Dermis blood vessel endothelial cell (primary cell): ENCODE results near the gene MYADM. TPM values are rescaled to one million over a fixed set of nuclear protein-coding genes. Genes with fewer than 3 reads are reported as not detected.
A peak's percentile ranks its signal among the peaks of the same experiment; 100 is the strongest.

ENCODE experiments used
- DNase-seq: peaks from one replicate; pipeline ENCODE4 v3.0.0; 2010
- total RNA-seq: library from RNA; depleted of rRNA; stranded (reverse); fragments of >200 nt; gene quantifications from 2 replicates; pipeline ENCODE4 v1.2.3, GENCODE V29; 2014

Gene MYADM
- total RNA-seq, 1 donor from 2014 or later: 7.7 TPM

- no peak for DNase-seq
Measured at GRCh38 chr19:53885036-53885435, 17.4 kb downstream of the MYADM start.

DNA sequence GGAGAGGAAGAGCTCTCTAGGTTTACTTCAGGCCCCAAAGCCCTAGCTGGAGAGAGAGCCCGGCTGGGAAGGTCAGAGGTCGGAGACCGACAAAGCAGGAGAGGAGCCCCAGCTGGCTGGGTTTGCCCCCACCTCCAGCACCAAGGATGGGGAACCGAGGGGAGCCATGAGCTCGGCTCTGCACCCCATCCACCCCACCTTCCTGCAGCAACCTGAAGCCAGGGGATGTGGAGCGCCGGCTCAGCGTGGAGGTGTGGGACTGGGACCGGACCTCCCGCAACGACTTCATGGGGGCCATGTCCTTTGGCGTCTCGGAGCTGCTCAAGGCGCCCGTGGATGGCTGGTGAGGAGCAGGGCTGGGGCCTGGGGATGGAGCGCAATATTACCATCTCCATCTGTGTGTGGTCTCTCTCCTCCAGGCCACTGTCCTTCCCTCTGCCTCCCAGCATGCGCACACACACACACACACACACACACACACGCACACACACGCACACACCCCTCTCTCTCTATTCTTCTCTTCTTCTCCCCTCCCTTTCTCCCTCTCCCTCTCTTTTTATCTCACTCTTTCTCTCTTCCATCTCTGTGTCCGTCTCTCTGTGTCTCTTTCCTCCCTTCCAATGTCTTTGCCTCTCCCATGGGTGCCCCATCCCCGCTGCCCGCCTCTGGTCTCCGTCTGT, 24.8 kb downstream of the MYADM start:
- DNase-seq: no peak

DNA sequence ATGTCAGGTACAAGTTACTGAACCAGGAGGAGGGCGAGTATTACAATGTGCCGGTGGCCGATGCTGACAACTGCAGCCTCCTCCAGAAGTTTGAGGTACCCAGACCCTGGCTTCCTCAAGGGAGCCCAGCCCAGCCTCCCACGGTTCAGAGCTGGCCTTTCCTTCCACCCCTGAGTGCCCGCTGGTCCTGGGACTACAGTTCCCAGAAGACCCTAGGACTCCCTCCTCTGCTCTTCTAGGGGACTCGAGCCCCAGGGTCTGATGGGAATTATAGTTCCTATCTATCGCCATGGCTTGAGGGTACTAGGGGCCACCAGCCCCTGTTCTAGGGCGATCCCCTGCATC, 25.3 kb downstream of the MYADM start:
- no peak for DNase-seq

DNA sequence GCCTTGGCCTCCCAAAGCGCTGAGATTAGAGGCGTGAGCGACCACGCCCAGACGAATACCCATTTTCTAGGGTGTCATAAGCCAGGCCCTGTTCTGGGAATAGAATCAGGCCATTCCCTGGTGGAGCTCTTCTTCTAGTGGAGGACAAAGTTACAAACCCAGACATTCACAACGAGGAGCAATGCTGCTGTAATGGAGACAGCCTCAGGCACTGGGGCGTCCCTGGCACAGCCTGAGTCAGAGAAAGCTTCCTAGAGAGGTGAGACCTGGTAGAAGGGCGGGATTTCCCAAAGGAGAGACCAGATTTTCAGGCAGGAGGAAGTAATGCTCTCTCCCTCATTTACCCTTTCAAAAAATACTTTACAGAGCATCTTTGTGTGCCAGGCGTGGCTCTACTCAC, 27.0 kb downstream of the MYADM start:
- DNase-seq: no peak

DNA sequence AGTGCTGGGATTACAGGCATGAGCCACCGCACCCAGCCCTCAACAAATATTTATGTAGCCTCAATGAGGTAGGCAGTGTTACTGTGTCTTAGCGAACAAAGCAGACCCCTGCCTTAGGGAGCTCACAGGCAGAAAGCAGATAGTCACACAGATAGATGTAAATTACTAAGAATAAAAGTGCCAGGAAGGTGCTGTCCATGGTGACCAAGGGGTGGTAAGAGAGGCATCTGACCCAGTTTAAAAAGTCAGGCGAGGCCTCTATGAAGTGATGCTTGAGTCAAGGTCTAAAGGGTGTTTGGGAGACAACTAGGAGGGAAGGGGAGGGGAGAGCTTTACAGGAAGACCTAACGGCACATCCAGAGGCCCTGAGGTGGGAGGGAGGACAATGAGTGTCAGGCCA, 29.0 kb downstream of the MYADM start:
- DNase-seq: no peak

- DNase-seq: no peak
Measured at GRCh38 chr19:53897459-53897858, 29.8 kb downstream of the MYADM start.

DNA sequence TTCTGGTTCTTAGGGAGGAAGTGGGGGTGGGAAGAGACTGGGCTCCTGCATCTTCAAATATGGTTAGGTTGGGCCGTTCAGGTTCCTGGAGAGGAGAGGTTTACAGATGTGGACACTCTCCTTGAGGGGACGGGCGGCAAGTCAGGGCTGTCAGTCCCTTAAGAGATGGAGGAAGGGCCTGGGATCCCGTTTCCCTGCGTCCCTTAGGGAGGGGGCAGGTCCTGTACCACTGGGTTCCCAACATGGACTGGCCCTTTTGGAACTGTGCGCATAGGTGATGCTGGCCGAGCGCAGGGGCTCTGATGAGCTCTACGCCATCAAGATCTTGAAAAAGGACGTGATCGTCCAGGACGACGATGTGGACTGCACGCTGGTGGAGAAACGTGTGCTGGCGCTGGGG, 30.5 kb downstream of the MYADM start:
- no peak for DNase-seq

- no peak for DNase-seq
Measured at GRCh38 chr19:53898636-53899341, 31.1 kb downstream of the MYADM start.

DNA sequence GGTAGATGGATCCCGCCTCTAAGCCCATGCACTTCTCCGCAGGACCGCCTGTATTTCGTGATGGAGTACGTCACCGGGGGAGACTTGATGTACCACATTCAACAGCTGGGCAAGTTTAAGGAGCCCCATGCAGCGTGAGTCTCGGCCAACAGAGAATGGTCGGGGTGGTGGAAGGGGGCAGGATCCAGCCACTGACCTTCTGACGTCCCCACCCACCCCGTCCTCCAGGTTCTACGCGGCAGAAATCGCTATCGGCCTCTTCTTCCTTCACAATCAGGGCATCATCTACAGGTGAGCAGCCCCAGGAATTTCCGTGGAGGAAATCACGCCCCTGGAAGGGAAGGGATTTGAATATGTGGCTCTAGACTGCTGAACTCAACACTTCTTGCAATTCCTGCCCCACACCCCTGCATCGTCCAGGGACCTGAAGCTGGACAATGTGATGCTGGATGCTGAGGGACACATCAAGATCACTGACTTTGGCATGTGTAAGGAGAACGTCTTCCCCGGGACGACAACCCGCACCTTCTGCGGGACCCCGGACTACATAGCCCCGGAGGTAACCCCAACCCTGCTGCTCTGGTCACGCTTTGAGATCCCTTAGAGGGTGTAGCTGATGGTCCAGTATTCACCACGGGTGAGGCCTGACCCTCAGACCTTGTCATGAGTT, 32.6 kb downstream of the MYADM start:
- DNase-seq: no peak

DNA sequence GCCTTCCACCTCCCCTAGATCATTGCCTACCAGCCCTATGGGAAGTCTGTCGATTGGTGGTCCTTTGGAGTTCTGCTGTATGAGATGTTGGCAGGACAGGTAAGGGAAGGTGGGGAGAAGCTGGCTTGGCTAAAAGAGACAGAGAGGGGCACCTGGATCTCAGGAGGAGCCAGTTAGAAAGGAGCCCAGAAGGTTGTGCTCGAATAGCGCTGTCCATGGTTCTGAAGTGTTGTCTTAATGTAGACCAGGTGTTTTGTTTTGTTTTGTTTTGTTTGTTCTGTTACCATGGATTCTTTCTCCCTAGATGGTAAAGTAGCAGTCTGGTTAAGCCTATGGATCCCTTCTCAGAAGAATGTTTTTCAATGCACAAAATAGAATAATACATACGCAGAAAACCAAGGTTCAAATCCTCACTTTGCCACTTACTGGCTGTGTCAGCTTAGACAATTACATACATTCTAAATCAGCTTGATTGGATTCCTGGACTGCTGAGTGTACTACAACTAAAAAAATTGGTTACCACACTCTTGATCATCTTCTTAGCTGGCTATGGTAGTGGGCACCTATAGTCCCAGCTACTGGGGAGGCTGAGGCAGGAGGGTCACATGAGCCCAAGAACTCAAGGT, 35.5 kb downstream of the MYADM start:
- peak; percentile 67 for DNase-seq

DNA sequence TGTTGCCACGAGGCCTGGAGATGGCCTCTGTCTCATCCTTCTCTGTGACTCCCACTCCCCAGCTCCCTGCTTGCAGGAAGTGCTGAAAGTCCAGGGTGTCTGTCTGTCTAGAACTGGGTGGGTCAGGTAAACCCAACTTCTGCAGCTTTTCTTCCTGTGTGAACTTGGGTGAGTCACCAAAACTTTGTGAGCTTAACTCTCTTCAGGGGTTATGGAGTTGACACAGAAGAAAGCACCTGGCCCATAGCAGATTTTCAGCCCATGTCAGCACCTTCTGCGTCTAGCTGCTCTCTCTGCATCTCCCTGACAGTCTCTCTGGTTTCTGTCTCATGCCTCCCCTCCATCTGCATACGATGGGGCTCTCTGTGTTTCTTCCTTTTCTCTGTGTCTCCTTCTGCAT, 37.2 kb downstream of the MYADM start:
- DNase-seq: no peak

DNA sequence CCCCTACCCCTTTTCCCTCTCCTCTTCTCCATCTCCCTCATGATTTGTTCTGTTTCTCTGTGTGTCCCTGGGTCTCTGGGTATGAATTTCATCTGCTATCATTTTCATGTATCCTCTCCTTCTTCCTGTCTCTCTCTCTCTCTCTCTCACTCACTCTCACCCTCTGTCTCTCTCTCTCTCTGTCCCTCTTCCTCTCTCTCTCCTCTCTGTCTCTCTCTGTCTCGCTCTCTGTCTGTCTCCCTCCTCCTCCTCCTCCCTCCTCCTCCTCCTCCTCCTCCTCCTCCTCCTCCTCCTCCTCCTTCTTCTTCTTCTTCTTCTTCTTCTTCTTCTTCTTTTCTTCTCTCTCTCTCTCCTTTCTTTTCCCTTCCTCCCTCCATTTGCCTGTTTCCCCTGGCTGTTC, 38.1 kb downstream of the MYADM start:
- DNase-seq: no peak

GRCh38 chr19:53906211-53907192, 38.8 kb downstream of the MYADM start:
- DNase-seq: peak; percentile 52

DNA sequence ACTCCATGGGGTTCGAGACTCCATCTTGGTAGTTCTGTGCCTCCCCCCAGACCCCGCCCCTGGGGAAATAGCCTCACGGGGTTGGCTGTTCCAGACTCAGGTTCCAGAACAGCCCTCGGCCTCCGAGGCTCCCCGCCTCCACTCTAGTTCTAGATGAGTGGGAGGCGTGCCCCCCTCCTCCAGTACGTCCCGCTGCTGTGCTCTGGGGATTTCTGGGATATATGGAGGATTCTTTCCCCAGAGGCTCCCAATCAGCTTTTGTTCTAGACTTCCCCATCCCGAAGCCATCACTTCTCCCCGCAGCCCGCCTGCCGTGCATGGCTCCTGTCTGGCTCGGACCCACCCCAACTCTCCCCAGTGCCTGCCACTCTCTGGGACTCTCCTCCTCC, 39.5 kb downstream of the MYADM start:
- DNase-seq: no peak

- DNase-seq: no peak
Measured at GRCh38 chr19:53907690-53908089, 40.0 kb downstream of the MYADM start.

DNA sequence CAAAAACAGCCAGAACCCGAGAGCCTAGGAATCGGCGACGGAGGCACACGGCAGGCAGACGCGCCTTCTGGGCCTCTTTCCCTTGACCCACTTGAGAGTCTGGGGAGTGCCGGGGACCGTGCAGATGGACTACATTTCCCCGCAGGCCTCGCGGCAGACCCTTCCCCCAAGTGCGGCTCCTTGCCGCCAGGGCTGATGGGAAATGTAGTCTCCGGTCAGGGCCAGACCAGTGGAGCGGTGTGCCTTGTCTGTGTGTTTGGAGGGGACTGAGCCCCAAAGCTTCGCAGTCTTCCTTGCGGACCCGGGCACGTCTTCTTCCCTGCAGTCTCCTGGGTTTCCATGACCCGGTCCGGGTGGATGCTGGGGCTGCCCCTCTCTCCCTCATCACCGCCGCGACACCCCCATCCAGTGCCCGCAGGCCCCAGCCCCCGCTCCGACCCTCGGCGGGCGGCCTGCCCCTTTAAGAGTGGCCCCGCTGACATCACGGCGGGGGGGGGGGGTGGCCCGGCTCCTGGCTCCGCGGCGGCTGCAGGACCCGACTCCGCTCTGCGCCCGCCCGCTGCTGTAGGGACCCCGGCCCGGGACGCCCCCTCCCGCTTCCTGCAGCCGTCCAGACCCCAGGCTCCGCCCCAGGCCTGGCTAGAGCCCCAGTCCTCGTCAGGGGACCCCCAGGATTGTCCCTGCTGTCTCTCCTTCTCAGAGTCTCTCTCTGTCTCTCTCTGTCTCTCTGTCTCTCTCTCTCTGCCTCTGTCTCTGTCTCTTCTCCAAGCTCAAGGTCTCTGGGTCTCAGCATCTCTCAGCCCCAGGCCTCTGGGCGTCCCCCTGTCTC, 40.6 kb downstream of the MYADM start:
- peak; percentile 64 for DNase-seq

- no peak for DNase-seq
Measured at GRCh38 chr19:53908935-53909415, 41.3 kb downstream of the MYADM start, which contains the start of gene CACNG7. Gene CACNG7, plus strand, starts transcription at chr19:53909278. Its CDS starts 3,554 bp downstream, at chr19:53912832.

DNA sequence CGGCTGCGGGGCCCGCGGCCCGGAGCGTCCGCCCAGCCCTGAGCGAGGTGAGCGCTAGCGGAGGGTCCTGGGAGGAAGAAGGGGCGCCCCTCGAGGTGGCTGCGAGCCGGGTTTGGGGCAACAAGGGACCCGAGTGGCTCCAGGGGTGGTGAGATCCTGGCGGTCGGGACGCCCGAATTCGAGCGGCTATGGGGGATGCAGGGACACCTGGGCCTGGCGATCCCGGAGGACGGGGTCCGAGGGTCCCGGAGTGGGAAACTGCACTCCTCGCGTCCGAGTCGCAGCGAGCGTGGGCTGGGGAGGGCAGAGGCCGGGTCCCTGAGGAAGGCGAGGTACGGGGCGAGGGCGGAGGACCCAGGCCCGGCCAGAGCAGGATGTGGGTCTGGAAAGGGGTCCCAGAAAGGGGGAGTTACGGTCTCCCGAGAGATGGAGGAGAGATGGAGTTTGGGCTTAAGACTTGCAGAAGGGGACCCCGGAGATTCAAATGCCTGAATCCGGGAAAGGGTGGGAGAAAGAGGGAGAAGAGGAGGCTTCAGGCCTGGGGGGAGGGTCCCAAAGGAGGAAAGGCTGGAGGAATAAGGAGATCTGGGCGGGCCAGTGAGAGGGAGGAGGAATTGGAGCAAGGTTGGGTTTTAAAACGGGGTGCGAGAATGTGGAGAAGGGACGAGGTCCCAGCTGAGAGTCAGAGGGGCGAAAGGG, 41.9 kb downstream of the MYADM start:
- DNase-seq: no peak

DNA sequence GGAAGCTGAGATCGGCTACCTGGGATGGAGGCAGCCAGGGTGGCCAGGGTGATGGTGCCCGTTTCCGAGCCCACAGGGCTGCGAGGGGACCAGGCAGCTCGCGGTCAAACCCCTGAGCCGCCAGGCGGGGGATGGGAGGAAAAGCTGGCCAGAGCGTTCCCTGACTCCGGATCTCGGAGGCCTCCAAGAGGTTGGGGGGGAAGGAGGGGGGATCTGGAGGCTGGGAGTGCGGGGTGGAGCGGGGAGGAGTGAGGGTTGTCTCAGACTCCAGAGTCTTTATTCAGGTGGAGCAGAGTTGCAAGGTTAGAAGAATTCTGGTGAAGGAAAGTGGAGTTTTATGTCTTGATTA, 42.5 kb downstream of the MYADM start:
- no peak for DNase-seq

- DNase-seq: no peak
Measured at GRCh38 chr19:53912653-53913052, 45.0 kb downstream of the MYADM start.

DNA sequence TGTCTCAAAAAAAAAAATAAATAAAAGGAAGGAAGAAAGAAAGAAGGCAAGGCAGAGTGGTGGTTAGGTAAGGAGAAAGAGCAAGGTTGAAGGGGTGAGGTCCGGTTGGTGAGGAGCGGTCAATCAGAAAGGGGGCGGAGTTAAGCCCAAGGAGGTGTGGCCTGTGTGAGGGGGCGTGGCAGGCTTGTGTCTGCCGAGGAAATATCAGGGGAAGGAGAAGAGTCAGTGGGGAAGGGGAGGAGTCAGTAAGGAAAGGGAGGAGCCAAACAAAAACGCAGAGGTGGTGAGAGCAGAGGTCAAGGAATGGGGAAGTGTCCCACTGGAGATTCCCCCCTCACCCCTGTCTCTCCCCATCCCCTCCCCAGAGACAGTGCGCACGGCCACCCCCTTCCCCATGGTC, 47.3 kb downstream of the MYADM start:
- DNase-seq: no peak
